Muscle of arm (tissue), 12 donors: ENCODE results near the gene AFAP1L2. TPM values are rescaled to one million over a fixed set of nuclear protein-coding genes. Genes with fewer than 3 reads are reported as not detected.
"Not testable (repeated sequence)": the region's sequence is repeated elsewhere in the genome, so short reads cannot be mapped to it uniquely, and the experiment has no call there.

Experiments used
- DNase-seq: peaks from one replicate; pipeline ENCODE4 v3.0.0-alpha.2; 2013
- polyA plus RNA-seq, 12 donors: library from polyadenylated mRNA; unstranded; fragments of 120-200 nt; gene quantifications; one replicate each; pipeline ENCODE4 v1.2.1, GENCODE V29; 2013; ENCODE audit not compliant: insufficient read length in 12 of 12

AFAP1L2 gene
- polyA plus RNA-seq, 12 donors: 32.3 to 48.5 (median 41.1) TPM; not detected in 1

DNA sequence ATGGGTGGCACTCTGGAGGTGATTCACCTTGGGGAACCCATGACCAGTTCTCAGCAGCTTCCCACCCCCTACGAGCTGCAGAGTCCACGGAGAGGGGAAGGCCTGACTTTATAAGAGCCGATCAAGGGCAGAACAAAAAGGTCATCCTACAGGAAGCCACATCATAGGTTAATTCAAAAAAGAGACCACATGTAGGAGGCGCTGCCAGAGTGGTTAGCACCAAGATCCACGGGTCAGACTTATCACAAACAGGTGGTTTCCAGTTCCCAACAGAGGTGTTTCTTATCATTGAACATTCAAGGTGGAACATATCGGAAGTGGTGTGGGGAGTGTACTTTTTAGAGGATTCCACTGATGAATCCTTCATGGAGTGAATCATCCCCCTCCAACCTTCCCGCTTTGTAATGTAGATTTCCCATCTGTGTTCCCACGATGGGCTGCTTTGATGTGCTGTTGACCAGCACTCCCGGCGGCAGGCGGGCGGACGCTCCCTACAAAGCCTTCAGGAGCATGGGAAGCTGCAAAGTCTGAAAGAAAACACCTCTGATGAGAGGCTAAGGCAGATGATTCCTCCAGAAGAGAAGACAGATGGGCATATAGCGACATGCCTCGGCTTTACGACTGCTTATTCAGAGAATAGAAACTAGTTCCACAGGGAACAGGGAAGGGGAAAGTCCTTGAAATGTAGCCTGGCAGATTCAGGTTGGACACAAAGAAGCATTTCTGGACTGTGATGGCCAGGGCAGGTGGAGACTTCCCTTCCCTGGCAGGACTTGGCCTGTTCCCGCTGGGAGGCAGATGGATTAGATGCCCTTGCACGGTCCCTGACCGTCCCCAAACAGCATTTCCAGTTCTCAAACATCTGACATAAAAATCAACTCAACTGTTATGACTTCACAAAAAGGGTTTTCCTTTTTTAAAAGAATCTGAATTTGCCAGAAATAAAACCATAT, 66.5 kb downstream of the AFAP1L2 start:
- no peak for DNase-seq

DNA sequence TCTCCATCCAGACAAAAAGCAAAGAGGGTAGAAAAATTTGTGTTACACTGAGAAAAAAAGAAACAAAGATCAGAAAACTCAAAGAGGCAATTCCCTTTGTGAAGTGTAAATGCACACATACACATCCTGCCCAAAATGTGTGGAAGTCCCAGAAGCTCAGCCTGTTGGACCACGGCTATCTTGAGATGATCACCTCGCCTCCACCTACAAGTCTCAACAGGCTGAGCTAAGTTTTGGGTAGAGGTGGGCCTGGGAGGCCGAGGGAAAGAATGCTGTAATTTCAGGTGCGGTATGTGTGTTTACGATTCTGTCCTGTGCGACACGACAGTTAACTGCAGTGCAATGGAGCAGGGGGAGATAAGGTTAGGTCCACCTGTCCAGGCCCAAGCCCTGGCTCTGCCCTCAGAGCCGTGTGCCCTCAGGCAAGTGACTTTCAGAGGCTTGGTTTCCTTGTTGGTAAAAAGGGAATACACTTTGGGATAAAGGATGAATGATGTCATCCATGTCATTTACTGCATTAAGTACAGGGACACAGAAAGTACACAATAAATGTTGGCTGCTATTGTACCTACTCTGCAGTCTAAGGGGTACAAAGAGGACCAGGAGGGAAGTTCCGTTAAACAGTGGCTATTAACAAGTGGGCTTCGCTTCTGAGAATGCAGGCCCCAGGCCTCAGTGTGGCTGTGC, 67.3 kb downstream of the AFAP1L2 start:
- no peak for DNase-seq

DNA sequence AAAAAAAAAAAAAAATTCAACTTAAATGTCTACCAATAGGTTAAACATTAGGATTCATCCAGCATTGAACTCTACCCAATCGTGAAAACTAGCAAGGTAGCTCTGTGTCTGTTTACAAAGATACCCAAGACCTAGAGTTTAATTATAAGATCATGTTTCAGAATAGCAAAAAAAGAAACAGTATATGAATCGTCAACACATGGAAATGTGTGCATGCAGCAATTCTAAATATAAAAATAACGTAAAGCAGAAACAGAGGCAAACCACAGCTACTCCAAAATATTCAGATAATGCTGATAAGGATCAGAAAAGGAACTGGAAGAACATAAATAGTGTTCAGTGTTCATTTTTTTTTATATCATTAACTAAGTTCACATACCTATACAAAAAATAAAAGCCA, 68.7 kb downstream of the AFAP1L2 start:
- DNase-seq: no peak

DNA sequence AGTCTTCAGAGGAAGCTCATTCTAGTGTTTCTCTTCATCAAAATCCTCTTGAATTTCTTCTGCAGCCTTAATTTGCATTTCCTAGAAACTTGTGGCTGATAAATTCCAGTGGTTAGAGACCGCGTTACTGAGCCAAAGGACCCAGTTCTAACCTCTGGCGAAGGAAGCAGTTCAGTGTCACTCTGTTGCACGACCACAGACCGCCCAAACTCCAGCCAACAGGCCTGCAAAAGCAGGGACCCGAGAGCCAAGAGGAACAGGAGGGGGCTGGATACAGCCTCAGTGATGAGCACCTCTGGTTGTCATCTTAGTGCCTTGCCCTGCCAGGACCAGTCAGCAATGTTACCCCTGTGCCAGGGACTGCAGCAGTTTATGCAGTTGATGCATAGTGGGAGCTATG, 70.0 kb downstream of the AFAP1L2 start:
- DNase-seq: no peak

DNA sequence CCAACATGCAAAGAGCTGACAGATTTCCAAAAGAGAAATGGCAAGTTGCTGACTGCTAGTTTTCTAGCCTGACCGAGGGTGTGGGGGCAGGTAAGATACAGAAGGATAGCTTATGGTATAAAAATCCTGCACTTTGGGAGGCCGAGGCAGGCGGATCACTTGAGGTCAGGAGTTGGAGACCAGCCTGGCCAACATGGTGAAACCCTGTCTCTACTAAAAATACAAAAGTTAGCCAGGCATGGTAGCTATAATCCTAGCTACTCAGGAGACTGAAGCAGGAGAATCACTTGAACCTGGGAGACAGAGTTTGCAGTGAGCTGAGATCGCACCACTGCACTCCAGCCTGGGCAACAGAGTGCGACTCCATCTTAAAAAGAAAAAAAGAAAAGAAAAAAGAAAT, 70.9 kb downstream of the AFAP1L2 start:
- DNase-seq: not testable (repeated sequence)

DNA sequence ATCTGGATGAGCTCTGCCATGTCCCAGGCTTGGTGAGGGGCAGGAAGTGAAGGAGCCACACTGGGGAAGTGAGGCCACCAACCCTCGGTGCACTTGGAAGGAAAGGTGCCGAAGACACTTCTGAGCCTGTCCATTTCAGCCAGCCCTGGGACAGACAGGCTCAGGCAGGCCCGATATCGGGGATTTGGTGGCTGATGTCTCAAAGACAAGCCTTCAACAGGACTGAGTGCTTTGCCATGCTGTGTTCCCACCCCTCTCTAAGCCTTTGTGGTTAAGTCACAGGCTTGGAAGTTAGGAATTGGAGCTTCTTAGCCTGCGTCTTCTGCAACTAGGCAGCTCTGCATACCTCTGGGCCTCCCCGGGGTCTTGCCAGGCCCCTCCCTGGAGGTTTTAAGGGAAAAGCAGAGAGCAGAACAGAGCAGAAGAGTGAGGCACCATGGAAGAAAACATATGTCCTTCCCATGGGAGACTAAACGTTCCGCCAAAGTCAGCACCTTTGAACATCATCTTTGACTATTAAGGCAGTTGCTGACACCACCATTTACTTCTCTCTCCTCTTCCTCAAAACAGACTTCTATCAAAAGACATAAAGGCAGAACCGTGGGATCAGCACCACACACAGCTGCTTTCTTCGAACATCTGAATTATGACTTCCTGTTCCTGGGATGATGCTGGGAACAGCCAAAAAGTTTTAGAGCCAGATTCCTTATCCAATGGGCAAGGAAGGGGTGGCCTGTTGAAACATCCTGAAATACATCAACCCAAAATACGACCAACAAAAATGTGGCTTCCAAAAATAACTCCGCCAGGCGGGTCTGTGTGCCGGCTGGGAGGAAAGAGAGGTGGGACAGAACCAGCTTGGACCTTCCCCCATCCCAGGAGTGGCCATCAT, 71.8 kb downstream of the AFAP1L2 start:
- DNase-seq: no peak

DNA sequence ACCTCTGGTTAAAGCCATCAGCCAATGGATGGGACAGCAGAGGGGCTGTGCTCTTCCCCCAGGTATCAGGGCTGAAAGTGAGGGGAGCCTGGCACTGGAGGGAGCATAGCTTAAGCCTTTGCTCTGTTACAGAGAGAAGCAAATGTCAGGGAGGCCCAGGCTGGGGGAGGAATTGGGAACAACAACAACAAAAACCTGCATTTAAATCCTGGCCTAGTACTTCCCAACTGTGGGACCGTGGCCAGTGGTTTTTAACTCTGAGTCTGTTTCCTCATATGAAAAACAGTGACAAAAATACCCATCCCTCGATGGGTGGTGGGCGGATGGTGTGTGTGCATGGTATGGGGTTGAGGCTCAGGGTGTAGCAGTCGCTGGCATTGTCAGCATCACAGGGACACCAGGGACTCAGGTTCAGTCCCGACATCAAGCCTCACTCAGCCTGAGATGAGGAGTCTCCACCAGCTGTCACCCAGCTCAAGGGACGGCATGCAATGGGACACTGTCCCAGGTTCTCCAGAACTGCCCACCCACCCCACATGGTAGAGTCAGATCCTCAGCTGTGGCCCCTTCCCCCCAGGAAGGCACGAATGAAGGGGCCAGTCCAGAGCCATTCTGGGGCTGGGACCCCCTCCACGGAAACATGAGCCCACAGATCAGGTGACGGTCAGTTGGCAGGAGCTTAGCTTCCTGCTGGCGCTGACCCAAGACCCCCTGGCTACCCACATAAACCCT, 74.5 kb downstream of the AFAP1L2 start:
- no peak for DNase-seq

DNA sequence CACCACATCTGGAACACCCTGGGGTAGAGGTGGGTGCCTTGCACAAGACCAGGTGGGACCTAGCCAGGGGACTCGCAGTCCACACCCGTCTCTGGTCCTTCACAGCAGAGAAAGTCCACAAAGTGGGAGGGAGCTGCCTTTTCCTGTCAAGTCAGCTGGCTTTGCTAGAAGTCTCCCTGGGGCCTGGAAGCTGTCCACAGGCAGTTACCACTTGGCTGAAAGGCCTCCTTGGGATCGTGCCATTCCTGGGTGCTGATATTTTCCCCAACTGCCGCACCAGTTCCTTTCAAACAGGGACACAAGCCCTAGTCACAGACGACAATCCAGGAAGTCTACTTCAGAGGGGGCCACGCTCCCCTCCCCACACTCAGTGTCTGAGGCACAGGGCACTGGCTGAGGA, 75.4 kb downstream of the AFAP1L2 start:
- no peak for DNase-seq

DNA sequence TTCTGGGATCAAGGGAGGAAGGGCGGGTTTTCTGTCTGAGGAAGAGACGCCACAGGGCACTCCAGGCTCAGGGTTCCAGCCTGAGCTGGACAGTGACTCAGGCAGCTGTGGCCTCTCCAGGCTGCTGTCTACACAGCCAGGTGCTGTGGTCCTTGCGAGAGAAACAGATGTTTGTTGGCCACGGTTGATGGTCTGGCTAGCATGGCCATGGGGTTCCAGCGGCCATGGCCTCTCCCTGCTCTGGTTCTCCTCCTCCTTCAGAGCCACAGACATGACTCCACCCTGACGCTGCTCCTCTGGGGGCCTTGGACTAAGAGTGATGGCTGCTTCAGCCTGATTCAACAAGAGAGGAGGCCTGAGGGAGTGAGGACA, 75.9 kb downstream of the AFAP1L2 start:
- DNase-seq: no peak

DNA sequence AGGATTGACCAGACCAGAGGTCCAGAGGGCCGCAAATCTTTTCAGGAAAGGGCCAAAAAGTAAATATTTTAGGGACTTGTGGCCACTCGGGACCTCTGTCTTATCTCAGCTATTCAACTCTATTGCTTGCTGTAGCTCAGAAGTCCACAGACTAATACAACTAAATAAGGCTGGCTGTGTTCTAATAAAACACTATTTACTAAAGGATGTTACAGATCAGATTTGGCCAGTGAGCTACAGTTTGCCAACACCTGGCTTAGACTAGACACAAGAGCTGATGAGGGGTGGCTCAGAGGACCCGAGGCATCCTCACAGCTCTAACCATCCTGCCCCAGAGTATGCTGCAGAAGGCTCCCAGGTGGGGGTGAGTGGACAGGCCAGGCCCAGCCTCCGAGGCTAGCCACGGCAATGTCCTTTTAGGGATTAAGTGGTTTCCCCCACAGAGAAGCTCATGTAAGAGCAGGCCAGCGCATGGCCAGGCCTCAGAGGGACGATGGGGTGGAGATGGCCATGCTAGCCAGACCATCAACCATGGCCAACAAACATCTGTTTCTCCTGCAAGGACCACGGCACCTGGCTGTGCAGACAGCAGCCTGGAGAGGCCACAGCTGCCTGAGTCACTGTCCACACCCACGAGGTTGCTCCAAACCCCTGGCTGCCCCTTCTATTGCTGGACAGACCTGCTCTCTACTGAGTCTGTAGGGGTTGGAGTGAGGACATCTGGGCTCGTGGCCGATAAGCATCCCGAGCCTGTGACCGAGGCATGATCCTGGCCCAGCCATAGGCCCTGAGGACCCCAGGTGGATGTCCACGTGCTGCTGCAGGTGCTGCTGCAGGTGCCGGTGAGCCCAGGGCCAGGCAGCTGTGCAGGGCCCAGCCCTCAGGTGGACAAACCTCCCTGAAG, 76.5 kb downstream of the AFAP1L2 start:
- DNase-seq: peak; percentile 59

DNA sequence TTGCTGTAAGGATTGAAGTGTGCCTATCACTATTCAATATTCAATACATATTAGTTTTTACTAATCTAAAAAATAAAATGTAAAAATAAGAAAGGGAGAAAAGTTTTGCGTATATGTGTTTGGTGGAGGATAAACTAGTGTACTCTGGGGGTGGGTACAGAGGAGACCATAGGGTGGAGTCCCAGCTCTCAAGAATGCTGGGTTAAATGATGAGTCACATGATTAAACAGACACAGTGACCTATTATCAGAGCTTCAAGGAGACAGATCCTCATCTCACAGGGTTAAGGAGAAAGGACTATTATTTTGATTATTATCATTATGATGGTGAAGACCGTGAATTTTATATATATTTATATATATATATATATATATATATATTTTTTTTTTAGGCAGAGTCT, 77.5 kb downstream of the AFAP1L2 start:
- DNase-seq: no peak

DNA sequence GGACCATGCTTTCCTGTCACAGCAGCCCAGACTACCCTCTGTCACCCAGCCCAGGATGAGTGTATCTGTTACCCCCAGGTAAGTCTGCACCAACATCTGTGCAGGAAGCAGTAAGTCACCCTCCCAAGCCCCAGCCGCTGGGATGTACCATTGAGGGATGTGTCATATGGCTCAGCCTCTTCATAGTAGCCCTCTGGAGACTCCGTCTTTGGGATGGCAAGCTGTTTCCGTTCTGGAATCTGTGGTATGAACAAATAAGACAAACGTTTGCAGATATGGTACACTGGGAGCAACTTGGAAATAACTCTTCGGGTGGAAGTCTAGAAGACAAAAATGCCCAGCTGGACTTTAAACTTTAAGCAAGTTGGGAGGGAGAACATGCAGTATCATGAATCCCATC, 81.3 kb downstream of the AFAP1L2 start:
- no peak for DNase-seq

DNA sequence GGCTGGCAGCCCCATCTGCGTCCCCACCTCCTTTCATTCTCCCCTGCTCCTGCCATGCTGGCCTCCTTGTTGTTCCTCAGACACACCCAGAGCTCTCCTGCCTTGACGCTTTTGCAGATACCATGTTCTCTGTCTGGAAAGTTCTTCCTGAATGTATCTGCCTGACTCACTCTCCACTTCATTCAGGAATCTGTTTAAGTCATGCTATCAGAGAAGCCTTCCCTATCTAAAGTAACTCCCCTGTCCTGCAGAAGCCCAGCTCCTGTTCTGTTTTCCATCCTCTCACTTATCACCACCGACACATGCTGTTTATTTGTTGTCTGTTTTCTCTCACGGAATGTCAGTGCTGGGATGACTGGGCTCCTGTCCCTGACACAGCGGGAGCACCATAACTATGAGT, 82.0 kb downstream of the AFAP1L2 start:
- DNase-seq: no peak

DNA sequence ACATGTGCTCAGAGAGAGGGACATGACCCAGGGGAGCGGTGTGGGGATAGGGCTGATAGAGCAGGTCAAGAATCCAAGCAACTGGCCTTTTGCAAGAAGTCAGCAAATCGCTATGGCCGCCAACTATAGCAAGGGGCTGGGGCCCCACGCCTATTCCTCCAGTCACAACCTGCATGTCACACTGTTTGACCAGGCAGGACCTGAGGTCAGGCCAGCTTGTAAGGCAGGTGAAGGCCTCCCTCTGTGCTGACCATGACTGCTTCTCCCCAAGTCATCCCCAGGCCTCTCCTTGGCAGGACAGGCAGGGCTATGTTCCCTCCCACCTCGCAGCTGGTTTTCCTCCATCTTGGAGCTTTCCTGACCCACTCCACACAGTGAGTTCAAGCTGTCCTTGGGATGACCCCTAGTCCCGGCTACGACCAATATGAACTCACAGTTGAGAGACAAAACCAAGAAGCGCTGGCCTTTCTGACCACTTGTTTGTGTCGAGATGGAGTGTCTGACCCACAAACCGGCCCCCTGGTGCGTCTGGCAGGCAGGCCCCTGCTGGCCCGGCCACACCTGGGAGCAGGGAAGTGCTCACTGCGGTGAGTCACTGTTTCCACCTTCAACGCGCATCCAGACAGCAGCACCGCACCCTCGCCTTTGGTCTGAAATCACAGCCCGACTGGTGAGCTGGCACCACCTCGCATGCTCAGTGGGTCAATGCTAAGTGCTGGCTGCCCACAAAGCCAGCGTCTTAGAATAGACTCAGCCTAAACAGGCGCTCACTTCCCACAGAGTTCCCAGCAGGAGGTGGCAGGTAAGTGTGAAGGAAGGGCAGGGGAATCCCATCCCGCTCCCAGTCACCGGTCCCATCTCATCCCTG, 83.8 kb downstream of the AFAP1L2 start:
- DNase-seq: no peak

DNA sequence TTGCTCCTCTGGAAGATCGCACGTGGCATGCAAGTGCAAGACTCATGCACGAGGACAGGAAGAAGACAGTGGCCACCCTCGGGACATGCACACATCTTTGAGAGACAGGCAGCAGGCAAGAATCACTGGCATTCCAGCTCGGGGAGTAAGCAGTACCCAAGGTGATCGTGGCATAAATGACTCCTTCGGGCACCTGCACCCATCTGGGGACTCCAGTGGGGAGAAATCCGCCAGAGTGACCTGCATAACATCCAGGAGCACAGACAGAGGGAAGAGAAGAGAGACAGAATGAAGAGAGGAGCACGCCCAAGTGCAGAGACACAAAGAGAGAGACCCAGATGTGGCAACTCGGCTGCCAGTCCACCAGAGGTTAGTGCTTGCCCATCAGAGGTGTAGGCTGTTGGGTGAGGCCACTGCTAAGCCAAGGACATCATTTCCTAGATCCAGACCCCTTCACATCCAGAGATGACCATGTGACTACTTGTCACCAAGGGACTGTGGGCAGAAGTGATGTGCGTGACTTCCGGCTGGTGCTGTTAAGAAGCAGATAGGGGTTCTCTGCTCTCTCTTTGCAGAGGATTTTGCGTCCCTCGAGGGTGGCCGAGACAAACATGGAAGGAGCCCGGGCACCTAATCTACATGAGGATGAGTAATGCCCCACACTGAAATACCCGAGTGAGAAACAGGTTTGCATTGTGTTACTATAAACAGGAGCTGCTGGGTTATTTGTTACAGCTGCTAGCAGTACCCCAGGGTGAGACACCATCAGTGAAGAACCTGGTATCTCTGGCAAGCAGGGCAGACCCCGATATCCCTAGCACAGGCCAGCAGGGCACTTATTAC, 84.7 kb downstream of the AFAP1L2 start:
- DNase-seq: no peak

DNA sequence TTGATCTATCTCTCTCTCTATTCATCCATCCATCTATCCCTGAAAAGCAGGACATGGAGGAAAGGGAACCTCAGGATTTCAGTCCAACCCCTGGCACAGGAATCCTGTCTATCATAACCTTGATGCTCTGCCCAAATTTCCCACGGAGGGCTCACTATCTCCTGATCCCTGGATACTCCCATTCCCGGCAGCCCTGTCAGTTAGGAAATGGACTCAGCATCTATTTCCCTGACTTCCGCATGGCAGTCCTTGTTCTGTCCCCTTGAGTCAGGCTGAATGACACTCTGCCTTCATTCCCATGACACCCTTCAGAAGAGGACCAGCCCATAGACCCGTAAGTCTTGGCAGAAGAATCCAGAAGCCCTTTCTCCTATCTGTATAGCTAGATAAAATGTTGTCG, 87.6 kb downstream of the AFAP1L2 start:
- DNase-seq: no peak

DNA sequence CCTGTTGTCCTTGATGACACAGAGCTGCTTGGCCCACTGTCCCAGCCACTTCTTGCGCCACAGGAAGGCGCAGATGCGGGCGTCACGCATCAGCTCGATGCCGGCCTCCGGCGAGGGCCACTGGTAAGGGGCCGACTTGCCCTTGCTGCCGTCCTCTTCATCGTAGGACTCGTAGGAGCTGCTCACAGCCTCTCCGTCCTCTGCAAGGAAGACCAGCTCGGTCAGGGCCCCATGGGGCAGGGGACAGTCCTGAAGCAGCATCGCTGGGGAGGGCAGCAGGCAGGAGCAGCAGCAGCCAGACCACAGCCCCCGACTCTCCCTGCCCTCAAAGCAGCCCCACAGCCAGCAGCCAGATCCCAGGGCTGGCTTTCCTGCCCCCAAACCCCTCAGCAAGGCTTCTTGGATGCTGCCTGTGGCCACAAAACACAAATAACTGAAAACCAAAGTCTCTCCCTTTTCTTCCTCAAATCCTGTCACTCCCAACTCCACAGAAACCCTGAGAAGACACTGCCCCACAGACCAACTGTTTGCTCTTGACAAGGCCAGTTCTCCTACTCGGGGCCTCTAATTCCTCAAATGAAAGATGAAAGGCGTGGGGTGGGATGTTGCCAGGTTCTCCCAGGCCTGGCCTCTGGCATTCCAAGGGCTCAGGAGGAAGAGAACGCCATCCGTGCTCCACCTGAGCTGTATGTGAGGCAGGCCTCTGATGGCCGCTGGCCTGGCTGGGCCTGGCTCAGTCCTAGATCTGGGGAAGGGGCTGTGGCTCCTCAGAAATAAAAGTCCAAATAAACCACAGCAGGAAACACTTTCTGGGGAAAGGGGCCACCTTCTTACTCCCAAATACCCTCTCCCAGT, 88.5 kb downstream of the AFAP1L2 start:
- no peak for DNase-seq
